GM21619 (cell line): ENCODE measurements around the gene FOXI2.
A peak's percentile ranks its signal among the peaks of the same experiment; 100 is the strongest.

Source experiments
- ATAC-seq: cut with Tn5 transposase; IDR thresholded peaks from one replicate; pipeline ENCODE4 v1.9.1; 2021; ENCODE audit not compliant: unreplicated experiment

The FOXI2 gene

GRCh38 chr10:127736915-127737562 is at the start of gene FOXI2:
FOXI2 (plus strand) TSS chr10:127737185; CDS start chr10:127737274, 89 bp downstream.
- ATAC-seq: no peak

- ATAC-seq: no peak
These were observed 49.4 kb upstream of the FOXI2 start for GRCh38 chr10:127687548-127687947.

DNA sequence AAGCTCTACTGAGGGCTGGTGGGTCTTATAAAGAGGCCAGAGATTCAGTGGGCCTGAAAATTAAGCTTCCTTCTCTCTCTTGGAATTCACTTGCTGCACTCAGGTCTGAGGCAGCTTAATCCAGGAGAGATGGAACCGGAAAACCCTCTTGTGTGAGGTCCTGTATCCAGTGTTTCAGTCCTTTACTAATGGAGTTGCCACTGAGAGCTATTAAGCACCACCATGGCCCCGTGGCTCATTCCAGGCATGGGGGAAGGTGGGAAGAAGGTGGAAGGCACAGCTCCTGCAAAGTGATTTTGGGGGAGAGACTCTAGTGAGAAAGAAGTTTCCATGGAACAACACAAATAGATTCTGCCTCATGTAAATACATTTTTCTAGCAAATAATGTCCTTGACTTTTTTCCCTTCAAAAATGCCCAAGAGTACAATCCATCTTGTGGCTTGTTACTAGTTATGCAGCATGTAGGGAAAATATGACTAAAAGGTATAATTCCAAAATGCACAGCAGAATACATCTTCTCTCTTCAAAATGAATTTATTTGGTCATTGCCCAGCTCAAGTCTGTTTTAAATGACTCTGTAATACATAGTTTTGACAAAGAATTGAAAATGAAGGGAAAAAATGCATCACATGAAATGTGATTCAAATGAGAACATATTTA is 46.7 kb upstream of the FOXI2 start:
- no peak for ATAC-seq

DNA sequence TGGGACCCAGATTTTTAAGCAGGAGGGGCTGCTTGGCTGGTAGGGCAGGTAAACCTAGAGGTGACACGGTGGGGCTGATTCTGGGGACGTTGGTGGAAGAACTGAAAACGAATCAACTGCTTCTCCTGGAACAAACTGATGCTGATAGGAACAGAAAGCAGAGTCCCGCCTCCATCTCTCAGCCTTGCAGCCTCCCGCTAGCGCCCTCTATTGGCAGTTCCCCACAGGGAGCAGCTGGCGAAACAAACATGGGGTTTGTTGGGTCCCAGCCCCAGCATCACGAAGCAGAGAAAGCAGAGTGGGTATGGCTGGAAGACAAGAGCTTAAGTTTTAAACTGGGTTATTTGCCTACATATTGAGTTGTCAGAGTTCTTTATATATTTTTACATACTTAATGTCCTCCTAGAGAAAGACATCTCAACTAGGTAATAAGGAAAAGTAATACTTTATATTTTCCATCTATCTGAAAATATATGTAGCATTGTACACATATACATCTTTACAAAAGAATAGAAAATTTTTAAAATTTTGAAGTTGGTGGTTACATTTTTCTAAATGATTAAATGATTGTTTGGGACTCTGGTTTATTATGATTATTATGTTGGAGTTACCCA is 42.3 kb upstream of the FOXI2 start:
- ATAC-seq: peak; percentile 56

GRCh38 chr10:127695431-127695830 is 41.6 kb upstream of the FOXI2 start:
- ATAC-seq: no peak

DNA sequence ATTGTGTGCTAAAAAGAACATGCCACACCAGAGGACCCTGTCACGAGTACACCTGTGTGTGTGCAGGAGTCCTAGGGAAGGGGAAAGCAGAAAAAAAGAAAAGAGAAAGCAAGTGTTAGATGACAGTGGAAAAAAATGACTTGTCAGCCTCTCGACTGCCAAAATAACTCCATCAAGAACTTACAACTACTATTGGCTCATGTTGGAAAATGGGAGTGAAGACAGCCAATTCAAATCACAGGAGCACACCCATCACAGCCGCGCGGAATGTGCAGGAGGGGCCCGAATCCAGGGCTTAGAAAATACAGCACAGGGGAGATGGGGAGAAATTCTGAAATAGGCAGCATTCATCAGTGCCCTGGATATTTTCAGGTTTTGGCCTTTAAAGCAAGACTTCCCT is 38.1 kb upstream of the FOXI2 start:
- no peak for ATAC-seq

- ATAC-seq: no peak
These were observed 37.7 kb upstream of the FOXI2 start for GRCh38 chr10:127699311-127699710.

DNA sequence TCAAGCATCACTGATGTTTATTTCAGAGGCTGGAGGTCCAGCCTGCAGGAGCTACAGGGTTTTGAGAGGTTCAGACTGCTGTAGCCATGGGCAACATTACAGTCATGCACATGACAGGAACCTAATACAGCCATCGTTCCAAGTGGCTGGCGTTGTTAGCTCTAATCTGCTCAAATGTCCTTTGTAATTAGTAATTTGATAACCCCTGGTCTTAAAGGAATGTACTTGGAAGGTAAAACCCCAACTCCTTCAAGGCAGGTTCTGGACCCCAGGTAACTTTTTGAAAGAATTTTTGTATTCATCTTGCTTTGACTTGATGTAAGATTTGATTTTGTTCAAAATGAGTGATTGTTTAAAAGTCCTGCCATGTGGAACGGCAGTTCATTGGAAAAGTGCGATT is 34.7 kb upstream of the FOXI2 start:
- ATAC-seq: no peak

DNA sequence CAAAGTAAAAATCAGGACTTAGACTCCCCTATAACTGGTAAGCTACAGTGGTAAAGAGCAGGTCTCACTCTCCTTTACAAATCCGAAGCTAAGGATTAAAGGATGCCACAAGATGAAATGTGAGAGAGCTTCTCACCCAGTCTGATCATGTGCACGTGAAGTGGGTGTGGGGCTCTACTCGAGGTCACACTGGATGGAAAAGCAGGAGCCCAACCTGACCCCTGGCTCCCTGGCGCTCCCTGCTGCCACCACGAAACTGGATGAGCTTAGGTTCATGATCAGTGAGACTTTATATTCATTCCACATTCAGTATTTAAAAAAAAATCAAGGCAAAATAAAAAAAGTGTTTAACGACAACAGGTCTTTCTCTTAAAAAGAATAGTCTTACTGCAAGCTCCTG is 21.7 kb upstream of the FOXI2 start:
- ATAC-seq: no peak

- no peak for ATAC-seq
These were observed 21.1 kb upstream of the FOXI2 start for GRCh38 chr10:127715782-127716378.

DNA sequence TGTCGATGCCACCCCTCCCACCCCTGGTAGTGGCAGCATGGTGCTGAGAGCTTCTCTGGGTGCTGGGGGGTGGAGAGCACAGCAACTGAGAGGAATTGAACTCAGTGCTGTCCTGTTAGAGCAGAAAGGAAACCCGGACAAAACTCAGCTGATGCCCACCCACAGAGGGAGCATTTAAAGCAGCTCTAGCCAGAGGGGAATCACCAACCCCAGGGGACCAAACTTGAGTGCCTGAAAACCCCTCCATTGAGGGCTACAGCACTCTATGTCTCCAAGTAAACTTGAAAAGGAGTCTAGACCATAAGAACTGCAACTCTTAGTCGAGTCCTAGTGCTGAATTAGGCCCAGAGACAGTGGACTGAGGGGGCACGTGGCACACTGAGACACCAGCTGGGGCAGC is 16.8 kb upstream of the FOXI2 start:
- no peak for ATAC-seq

- ATAC-seq: no peak
These were observed 16.1 kb upstream of the FOXI2 start for GRCh38 chr10:127720903-127721302.

DNA sequence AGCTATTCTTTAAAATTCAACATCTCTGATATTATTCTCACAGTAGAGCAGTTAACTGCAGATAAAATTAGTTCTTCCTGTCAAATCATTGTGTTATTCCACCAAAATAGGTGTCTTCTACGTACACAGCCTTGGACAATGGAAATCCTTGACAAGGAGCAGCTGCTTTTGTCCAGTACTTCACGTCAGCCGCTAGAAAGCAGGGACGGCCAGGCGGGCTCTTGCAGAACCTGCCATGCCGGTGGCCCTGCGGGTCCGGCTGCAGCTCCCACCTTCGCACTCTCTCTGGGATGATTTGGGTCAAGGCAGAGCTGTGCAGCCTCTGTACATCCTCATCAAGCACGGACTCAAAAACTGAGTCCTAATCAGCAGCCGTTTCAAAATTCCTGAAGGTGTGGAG is 2.2 kb upstream of the FOXI2 start:
- ATAC-seq: no peak

DNA sequence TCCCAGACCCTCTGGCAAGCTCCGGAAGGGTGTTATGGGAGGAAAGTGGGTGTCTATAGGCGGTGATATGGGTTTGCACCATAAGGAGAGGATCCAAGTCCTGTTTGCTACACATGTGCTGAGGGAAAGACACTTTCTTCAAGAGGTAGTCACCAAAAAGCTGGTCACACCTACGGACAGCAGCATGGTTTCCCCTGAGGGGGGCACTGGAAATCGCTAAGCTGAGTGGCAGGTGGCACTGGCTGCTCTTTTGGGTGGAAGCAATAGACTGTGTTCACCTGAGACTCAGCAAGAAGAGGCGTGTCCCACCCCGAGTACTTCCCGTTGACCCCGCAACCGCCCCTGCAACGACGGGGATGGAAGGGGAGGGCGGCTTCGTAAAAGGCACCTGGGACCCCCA is 1.8 kb upstream of the FOXI2 start:
- no peak for ATAC-seq

GRCh38 chr10:127735723-127736221 is 1.2 kb upstream of the FOXI2 start:
- ATAC-seq: no peak

DNA sequence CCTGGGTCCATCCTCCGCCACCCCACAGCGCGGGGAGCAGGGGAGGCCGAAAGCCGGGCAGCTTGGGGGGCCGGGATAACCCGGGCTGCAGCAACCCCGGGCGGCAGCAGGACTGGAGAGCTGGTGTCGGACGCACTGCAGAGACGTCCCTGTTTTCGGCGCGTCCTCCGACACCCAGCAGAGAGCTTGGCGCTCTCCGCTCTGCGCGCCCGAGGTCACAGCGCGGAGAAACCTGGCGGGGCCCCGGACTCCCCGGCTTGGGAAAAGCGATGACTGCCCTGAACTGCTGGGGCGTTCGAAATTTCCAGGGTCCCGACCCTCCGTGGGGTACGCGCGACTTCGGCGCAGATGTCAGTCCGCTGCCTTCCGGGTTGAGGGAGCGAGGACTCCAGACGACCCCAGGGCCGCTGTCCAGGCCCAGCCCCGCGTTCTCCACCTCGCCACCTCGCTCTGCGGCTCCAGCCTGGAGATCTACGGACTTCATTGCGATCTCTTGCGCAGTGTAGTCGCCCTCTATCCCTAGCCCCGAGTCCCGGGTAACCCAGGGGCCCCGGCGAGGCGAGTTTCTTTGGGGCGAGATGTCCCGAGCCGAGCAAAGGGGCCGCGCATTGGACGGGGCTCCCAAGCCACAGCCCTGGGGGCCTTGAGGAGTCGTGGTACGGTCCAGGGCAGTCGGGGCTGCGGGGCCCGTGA is 617 bp upstream of the FOXI2 start:
- ATAC-seq: no peak

- ATAC-seq: no peak
These were observed 852 bp downstream of the FOXI2 start for GRCh38 chr10:127737563-127738511.

DNA sequence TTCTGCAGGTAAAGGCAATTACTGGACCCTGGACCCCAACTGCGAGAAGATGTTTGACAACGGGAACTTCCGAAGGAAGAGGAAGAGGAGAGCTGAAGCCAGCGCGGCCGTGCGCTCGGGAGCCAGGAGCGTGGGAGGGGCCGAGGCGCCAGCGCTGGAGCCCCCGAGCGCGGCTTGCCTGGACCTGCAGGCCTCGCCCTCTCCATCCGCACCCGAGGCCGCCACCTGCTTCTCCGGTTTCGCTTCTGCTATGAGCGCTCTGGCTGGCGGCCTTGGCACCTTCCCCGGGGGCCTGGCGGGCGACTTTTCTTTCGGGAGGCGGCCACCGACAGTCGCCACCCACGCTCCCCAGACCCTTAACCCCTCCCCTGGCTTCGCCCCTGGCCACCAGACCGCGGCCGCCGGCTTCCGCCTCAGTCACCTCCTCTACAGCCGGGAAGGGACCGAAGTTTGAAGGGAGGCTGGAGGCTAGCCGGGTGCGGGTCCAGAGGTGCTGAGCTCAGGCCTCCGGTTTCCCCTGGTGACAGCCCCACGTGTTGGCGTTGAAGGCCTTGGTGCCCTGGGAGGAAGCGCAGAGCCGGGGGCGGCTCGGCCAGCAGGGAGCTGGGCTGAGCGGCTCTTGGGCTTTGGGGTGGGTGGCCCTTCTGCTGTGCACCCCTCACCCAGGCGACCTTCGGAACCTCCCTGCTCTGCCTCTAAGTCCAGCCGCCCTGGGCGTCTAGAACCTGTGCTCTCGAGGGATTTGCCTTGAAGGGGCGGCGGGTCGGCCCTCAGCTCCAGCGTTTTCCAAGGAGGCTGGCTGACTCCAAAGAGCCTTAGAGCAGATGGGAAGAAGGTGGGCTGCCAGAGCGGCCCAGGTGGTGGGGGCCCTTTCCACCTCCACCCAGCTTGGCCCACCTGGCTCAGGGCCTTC is 1.8 kb downstream of the FOXI2 start:
- no peak for ATAC-seq

- ATAC-seq: no peak
These were observed 2.9 kb downstream of the FOXI2 start for GRCh38 chr10:127739908-127740307.
